Gastroesophageal sphincter (tissue), 3 donors: Measurements from ENCODE around the gene CHCHD1.

ENCODE experiments used
- CTCF ChIP-seq, 4 experiments: fragments of 200-600 bp in 2 of 4; fragments of 450-650 bp in 2 of 4; sonication (generic) in 1 of 4; IDR thresholded peaks; one replicate each; pipeline ENCODE4 v1.5.1; 2017 to 2019; ENCODE audit warnings: antibody characterized with exemption in 4 of 4, mild to moderate bottlenecking in 2 of 4, moderate library complexity in 2 of 4
- EP300 ChIP-seq: sonication (generic); formaldehyde crosslinking; IDR thresholded peaks from one replicate; pipeline ENCODE4 v1.6.1; 2017; ENCODE audit warnings: antibody characterized with exemption, mild to moderate bottlenecking
- POLR2A ChIP-seq, 2 donors: fragments of 450-650 bp; IDR thresholded peaks; one replicate each; pipeline ENCODE4 v1.6.1; 2017; ENCODE audit warnings: antibody characterized with exemption in 2 of 2, mild to moderate bottlenecking in 2 of 2, moderate library complexity in 1 of 2
- POLR2AphosphoS5 ChIP-seq: sonication (generic); formaldehyde crosslinking; IDR thresholded peaks from one replicate; pipeline ENCODE4 v1.6.1; 2017; ENCODE audit warnings: antibody characterized with exemption

DNA sequence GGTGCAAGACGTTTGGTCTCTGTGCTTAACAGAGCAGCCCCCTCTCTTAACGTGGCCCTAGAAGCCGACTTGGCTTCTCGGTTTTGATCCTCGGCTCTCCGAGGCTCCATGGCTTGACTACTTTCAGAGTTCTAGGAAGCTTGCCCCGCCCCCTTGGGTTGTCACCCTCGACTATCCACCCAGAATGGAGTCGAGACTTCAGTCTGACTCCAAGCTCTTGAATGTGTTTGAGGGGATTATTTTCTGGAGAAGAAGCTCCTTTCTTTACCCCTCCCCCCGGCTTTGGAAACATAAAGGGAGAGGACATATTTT lies 37.2 kb upstream of the CHCHD1 start:
- TF ChIP-seq POLR2AphosphoS5 (no peak), CTCF (IDR thresholded peaks at IDR 0.05) (no peak), POLR2A (IDR thresholded peaks at IDR 0.05) (no peak), EP300 (no peak)
